Sigmoid colon (tissue), 4 donors: ENCODE results near the gene MOB3B.

ENCODE experiments used
- EP300 ChIP-seq, 4 donors: sonication (generic); formaldehyde crosslinking; IDR thresholded peaks; one replicate each; pipeline ENCODE4 v1.6.1; 2017; ENCODE audit warnings: antibody characterized with exemption in 4 of 4
- POLR2AphosphoS5 ChIP-seq, 4 donors: sonication (generic); formaldehyde crosslinking; IDR thresholded peaks; one replicate each; pipeline ENCODE4 v1.6.1; 2017; ENCODE audit warnings: antibody characterized with exemption in 4 of 4
- TF ChIP-seq, protein P1 (sequence below), 4 experiments: fragments of 450-650 bp in 3 of 4; fragments of 200-600 bp in 1 of 4; IDR thresholded peaks; one replicate each; pipeline ENCODE4 v1.5.1; 2016 to 2019; ENCODE audit warnings: antibody characterized with exemption in 4 of 4, mild to moderate bottlenecking in 3 of 4, moderate library complexity in 2 of 4

DNA sequence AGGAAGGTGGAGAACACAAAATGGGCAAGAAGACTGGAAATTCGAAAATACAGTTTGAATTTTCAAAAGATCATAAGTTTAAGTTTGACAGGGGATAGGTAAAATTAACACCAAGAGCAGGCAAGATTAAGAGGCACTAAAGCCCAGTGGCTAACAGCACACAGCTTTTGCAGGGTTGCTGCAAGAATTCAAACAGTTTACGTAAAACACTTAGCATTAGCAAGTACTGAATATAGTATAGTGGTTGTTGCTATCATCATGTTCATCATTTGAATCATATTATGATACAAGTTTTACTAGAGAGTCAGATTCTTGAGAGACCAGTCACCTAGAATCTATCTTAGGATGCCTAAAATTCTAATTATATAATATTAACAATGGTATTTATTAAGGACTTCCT is 66.8 kb downstream of the MOB3B start:
- TF ChIP-seq, protein P1, sequence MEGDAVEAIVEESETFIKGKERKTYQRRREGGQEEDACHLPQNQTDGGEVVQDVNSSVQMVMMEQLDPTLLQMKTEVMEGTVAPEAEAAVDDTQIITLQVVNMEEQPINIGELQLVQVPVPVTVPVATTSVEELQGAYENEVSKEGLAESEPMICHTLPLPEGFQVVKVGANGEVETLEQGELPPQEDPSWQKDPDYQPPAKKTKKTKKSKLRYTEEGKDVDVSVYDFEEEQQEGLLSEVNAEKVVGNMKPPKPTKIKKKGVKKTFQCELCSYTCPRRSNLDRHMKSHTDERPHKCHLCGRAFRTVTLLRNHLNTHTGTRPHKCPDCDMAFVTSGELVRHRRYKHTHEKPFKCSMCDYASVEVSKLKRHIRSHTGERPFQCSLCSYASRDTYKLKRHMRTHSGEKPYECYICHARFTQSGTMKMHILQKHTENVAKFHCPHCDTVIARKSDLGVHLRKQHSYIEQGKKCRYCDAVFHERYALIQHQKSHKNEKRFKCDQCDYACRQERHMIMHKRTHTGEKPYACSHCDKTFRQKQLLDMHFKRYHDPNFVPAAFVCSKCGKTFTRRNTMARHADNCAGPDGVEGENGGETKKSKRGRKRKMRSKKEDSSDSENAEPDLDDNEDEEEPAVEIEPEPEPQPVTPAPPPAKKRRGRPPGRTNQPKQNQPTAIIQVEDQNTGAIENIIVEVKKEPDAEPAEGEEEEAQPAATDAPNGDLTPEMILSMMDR (IDR thresholded peaks at IDR 0.05), result no peak
- TF ChIP-seq EP300 (IDR thresholded peaks at IDR 0.05) (no peak), POLR2AphosphoS5 (IDR thresholded peaks at IDR 0.05) (no peak)
